Thymus (tissue), 11 donors: Measurements from ENCODE around the gene PTPRA. TPM values are rescaled to one million over a fixed set of nuclear protein-coding genes. Genes with fewer than 3 reads are reported as not detected.
"Not testable (repeated sequence)": the region's sequence is repeated elsewhere in the genome, so short reads cannot be mapped to it uniquely, and the experiment has no call there.

ENCODE experiments used
- DNase-seq, 9 donors: peaks; one replicate each; pipeline ENCODE4 v3.0.0-alpha.2; 2013; ENCODE audit warnings: low spot score in 9 of 9, low read depth in 6 of 9, missing footprints in 1 of 9
- H3K27ac ChIP-seq, 2 donors: one replicate each; pipeline ENCODE4 v1.5.1; 2013; ENCODE audit warnings: control low read depth in 1 of 2, low read depth in 1 of 2, low read length in 1 of 2, mild to moderate bottlenecking in 1 of 2, moderate library complexity in 1 of 2
- H3K27me3 ChIP-seq, 2 donors: one replicate each; pipeline ENCODE4 v1.5.1; 2013; ENCODE audit warnings: low read length in 1 of 2; ENCODE audit not compliant: control insufficient read depth in 2 of 2, insufficient read depth in 1 of 2
- H3K36me3 ChIP-seq, 2 donors: one replicate each; pipeline ENCODE4 v1.5.1; 2013; ENCODE audit warnings: low read length in 1 of 2, mild to moderate bottlenecking in 1 of 2, moderate library complexity in 1 of 2; ENCODE audit not compliant: control insufficient read depth in 2 of 2, insufficient read depth in 2 of 2
- H3K4me1 ChIP-seq, 2 donors: one replicate each; pipeline ENCODE4 v1.5.1; 2013; ENCODE audit warnings: low read length in 2 of 2; ENCODE audit not compliant: control insufficient read depth in 2 of 2, insufficient read depth in 2 of 2
- H3K4me3 ChIP-seq, 2 donors: one replicate each; pipeline ENCODE4 v1.5.1; 2013; ENCODE audit warnings: low read length in 2 of 2, control low read depth in 1 of 2, mild to moderate bottlenecking in 1 of 2
- H3K9me3 ChIP-seq, 2 donors: one replicate each; pipeline ENCODE4 v1.5.1; 2013; ENCODE audit warnings: low read length in 1 of 2, mild to moderate bottlenecking in 1 of 2; ENCODE audit not compliant: control insufficient read depth in 2 of 2, insufficient read depth in 1 of 2
- WGBS: extraction: QIAGEN DNeasy Blood & Tissue Kit; methylation state at CpG from one replicate; pipeline ENCODE4 v1.1.7; 2013; 5-methylcytosine and 5-hydroxymethylcytosine counted together
- polyA plus RNA-seq: library from polyadenylated mRNA; stranded (reverse); fragments of 200-250 nt; gene quantifications from one replicate; pipeline ENCODE4 v1.2.3, GENCODE V29; 2013
- total RNA-seq: library from RNA; stranded (reverse); fragments of 120-200 nt; gene quantifications from one replicate; pipeline ENCODE4 v1.2.4, GENCODE V29; 2013
- donor health status: healthy.

PTPRA gene
- total and polyA plus RNA-seq, 2 donors = 35.5 to 55.0 TPM

DNA sequence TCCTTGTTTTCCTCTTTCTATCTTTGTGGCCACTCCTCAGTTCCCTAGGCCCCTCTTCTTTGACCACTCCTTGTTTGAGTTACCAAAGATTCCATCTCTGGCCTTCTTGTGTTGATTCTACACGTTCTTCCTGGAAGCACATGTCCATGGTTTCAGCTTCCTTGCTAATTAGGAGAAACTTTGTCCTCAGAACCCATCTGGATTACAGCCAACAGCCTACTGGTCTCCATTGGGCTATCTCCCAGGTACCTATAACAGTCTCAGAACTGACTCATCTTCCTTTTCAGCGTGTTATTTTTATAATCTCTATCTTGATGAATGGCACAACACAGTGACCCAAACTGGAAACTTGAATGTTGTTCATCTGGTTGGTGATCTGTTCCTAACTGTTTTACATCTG is 17.5 kb downstream of the PTPRA start:
- H3K4me3 ChIP-seq = no peak overlapping the region
- peaks cover 0 to 2% of the 10 kb centered on the region in 2 donors for H3K4me1 ChIP-seq
- H3K27ac ChIP-seq = no peak overlapping the region
- peaks cover 0 to 3% of the 10 kb centered on the region in 2 donors for H3K36me3 ChIP-seq
- WGBS = 93% methylated on average over 2 of the region's 2 CpGs
- DNase-seq = no peak
- H3K9me3 ChIP-seq = peaks cover 0 to 15% of the 10 kb centered on the region in 2 donors
- no peaks in the 10 kb centered on the region for H3K27me3 ChIP-seq

DNA sequence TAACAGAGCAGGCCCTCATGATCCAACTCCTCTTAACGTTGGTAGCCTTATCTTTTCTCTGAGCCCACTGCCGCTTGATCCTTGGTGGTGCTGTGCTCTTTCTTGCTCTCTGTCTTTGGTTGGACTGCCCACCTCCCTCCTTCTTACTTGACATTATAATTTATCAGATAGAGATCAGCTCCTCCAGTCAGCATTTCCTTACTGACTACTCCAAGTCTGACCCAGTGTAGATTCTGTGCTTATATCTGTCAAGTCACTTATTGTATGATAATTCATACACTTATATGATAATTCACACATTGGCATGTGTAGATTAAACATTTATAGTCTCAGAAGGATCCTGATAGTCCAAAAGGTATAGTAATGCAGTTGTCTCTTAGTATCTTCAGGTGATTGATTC is 18.1 kb downstream of the PTPRA start:
- Histone ChIP-seq H3K4me3 (no peak overlapping the region), H3K9me3 (peaks cover 0 to 15% of the 10 kb centered on the region in 2 donors), H3K27me3 (no peaks in the 10 kb centered on the region), H3K27ac (no peak overlapping the region), H3K36me3 (peaks cover 0 to 3% of the 10 kb centered on the region in 2 donors), H3K4me1 (peaks cover 0 to 2% of the 10 kb centered on the region in 2 donors)
- no peak for DNase-seq
- WGBS = 96% methylated on average over 2 of the region's 2 CpGs

DNA sequence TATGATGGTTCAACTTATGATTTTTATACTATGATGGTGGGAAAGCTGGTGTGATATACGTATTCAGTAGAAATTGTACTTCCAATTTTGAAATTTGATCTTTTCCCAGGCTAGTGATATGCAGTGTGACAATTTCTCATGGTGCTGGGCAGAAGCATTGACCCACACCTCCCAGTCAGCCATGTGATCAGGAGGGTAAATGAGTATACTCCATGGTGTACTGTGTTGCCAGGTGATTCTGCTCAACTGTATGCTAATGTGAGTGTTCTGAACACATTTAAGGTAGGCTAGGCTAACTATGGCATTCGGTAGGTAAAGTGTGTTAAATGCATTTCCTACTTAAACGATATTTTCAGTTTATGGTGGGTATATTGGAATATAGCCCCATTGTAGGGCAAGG is 19.1 kb downstream of the PTPRA start:
- no peak overlapping the region for H3K4me3 ChIP-seq
- peaks cover 0 to 3% of the 10 kb centered on the region in 2 donors for H3K36me3 ChIP-seq
- WGBS = 98% methylated on average over 3 of the region's 3 CpGs
- H3K9me3 ChIP-seq = peaks cover 0 to 15% of the 10 kb centered on the region in 2 donors
- H3K4me1 ChIP-seq = peaks cover 0 to 2% of the 10 kb centered on the region in 2 donors
- H3K27me3 ChIP-seq = no peaks in the 10 kb centered on the region
- no peak for DNase-seq
- H3K27ac ChIP-seq = no peak overlapping the region

DNA sequence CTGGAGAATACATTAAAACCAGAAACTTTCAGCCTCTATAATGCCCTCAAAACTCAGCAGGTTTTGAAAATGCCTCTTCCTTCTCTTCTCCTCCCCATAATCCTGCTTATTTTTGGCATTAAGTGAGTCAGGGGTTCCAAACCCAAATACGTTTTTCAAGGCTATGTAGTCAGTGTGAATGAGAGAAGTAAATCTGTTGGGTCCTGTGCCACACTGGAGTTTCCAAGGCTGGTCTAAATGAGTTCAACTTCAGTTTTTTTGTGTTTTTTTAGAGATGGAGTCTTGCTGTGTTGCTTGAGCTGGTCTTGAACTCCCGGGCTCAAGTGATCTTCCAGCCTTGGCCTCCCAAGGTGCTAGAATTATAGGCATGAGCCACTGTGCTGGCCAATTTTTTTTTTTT is 20.9 kb downstream of the PTPRA start:
- Histone ChIP-seq H3K4me3 (no peak overlapping the region), H3K27ac (no peak overlapping the region), H3K36me3 (peaks cover 0 to 3% of the 10 kb centered on the region in 2 donors), H3K27me3 (no peaks in the 10 kb centered on the region), H3K9me3 (peaks cover 0 to 15% of the 10 kb centered on the region in 2 donors), H3K4me1 (no peaks in the 10 kb centered on the region)
- 94% methylated on average over 2 of the region's 2 CpGs for WGBS
- no peak for DNase-seq

DNA sequence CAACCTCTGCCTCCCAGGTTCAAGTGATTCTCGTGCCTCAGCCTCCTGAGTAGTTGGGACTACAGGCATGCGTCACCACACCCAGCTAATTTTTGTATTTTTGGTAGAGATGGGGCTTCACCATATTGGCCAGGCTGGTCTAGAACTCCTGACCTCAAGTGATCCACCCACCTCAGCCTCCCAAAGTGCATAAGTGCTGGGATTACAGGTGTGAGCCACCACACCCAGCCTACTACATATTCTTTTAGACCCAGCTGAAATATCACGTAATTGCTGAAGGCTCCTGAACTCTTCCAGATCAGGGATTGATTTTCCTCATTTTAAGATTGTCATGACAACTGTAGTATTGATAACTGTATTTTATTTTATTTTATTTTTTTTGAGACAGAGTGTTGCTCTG is 21.9 kb downstream of the PTPRA start:
- peaks cover 0 to 15% of the 10 kb centered on the region in 2 donors for H3K9me3 ChIP-seq
- 95% methylated on average over 3 of the region's 3 CpGs for WGBS
- H3K4me1 ChIP-seq, H3K36me3 ChIP-seq, H3K27ac ChIP-seq, H3K4me3 ChIP-seq, H3K27me3 ChIP-seq, DNase-seq: not testable (repeated sequence)

DNA sequence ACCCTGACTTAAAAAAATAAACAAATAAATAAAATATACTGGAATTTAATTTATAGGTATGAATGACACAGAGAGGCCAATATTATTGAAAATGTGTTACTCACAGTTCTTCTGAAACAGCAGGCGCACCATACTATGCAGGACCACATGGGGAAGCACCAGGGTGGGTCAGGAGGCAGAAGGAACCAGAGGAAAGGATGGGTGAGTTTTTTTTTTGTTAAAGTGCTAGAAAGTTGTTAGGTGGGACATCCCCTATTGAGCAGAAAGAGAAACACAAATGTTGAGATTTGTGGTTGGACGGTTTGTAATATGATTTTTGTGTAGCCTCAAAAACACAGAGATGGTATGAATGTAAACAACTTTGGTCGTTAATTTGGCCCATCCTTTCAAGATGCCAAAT is 26.0 kb downstream of the PTPRA start:
- WGBS = 93% methylated on average over 3 of the region's 3 CpGs
- Histone ChIP-seq H3K27ac (no peak overlapping the region), H3K27me3 (no peaks in the 10 kb centered on the region), H3K4me3 (no peak overlapping the region), H3K36me3 (no peaks in the 10 kb centered on the region), H3K9me3 (peaks cover 0 to 14% of the 10 kb centered on the region in 2 donors), H3K4me1 (peaks cover 10 to 14% of the 10 kb centered on the region in 2 donors)
- DNase-seq = no peak

DNA sequence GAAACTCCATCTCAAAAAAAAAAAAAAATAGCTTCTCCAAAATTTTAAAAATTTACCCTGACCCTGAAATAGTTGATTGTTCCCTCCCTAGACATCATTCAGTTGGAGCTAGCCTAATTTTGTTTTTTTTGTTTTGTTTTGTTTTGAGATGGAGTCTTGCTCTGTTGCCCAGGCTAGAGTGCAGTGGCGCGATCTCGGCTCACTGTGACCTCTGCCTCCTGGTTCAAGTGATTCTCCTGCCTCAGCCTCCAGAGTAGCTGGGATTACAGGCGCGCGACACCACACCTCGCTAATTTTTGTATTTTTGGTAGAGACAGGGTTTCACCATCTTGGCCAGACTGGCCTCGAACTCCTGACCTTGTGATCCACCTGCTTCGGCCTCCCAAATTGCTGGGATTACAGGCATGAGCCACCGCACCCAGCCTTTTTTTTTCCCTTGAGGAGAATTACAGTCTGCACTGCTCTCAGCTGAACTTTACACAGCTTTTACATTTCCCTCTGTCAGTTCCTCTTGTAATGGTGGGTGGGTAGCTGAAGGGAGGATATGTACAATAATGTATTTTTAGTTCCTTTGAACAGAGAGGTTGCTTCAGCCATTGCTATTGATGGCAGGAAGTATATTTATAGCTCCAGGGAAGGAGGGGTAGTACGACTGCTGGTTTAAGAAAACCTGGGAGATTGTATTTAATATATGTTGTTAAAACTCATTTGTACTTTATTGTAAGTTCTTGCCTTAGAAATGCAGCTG is 27.7 kb downstream of the PTPRA start:
- H3K9me3 ChIP-seq = no peaks in the 10 kb centered on the region
- H3K27ac ChIP-seq = peak overlapping the region in 1 of 2 donors; percentile 59
- H3K36me3 ChIP-seq = no peaks in the 10 kb centered on the region
- H3K4me1 ChIP-seq = peaks cover 10 to 14% of the 10 kb centered on the region in 2 donors
- 68% methylated on average over 11 of the region's 11 CpGs for WGBS
- no peaks in the 10 kb centered on the region for H3K27me3 ChIP-seq
- peak; percentile 16 to 71 (median 38) for DNase-seq
- H3K4me3 ChIP-seq = no peak overlapping the region

DNA sequence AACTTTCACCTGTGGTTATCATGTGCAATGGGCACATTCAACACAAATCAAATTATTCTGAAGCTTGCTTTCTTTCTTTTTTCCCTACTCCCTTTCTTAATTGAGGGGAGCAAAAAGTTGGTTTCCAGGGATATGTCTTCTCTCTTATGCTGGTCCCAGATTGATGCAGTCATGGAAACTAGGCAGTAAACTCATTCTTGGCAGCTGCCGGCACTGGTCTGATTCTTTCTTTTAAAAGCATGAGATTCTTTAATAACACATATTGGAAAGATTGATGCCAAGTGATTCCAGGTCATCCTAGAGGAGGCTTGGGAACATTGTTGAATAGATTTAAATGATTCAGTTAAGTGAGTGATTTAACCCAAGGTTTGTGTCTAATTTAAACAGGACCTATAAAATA is 29.0 kb downstream of the PTPRA start:
- DNase-seq = no peak
- H3K36me3 ChIP-seq = no peaks in the 10 kb centered on the region
- no peaks in the 10 kb centered on the region for H3K27me3 ChIP-seq
- H3K9me3 ChIP-seq = no peaks in the 10 kb centered on the region
- peak overlapping the region in 1 of 2 donors; percentile 32 for H3K27ac ChIP-seq
- WGBS = 0% methylated on average over 1 of the region's 1 CpG
- peaks cover 10 to 14% of the 10 kb centered on the region in 2 donors for H3K4me1 ChIP-seq
- no peak overlapping the region for H3K4me3 ChIP-seq

DNA sequence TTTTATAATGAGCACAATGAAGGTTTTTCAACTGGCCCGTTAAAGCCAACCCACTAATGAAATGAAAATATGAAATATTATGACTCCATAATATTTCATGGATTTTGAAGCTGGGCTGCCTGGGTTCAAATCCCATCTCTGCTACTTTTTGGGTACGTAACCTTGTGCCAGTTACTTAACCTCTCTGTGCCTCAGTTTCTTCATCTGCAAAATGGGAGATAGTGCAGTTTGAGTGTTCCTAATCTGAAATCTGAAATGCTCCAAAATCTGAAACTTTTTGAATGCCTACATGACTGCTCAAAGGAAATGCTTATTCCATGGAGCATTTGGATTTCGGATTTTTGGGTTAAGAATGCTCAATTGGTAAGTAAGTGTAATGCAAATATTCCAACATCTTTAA is 29.5 kb downstream of the PTPRA start:
- no peaks in the 10 kb centered on the region for H3K27me3 ChIP-seq
- H3K4me1 ChIP-seq = peaks cover 10 to 14% of the 10 kb centered on the region in 2 donors
- DNase-seq = no peak
- WGBS = over 99% methylated on average over 3 of the region's 3 CpGs
- no peaks in the 10 kb centered on the region for H3K36me3 ChIP-seq
- no peak overlapping the region for H3K27ac ChIP-seq
- H3K9me3 ChIP-seq = no peaks in the 10 kb centered on the region
- no peak overlapping the region for H3K4me3 ChIP-seq
